Smooth muscle cell (in vitro differentiated cells): Measurements from ENCODE around the gene PRM1. TPM values are rescaled to one million over a fixed set of nuclear protein-coding genes. Genes with fewer than 3 reads are reported as not detected.

Source experiments
- DNase-seq: peaks from one replicate; lab custom pipeline; 2025; ENCODE audit not compliant: unreplicated experiment; lab: John Stamatoyannopoulos, UW
- H2AFZ ChIP-seq: fragments of 200-600 bp; sonication (generic); 2 replicates; pipeline ENCODE4 v1.6.0; 2016; ENCODE audit warnings: antibody characterized with exemption, low read depth, mild to moderate bottlenecking
- H3F3A ChIP-seq: fragments of 200-600 bp; sonication (generic); 2 replicates; pipeline ENCODE4 v1.6.0; 2017; ENCODE audit warnings: antibody characterized with exemption, low read depth
- H3K27ac ChIP-seq: fragments of 200-600 bp; sonication (generic); 2 replicates; pipeline ENCODE4 v1.5.1; 2016; ENCODE audit warnings: low read depth, mild to moderate bottlenecking
- H3K27me3 ChIP-seq: fragments of 200-600 bp; sonication (generic); 2 replicates; pipeline ENCODE4 v1.6.1; 2016; ENCODE audit warnings: low read depth, mild to moderate bottlenecking
- H3K36me3 ChIP-seq: fragments of 200-600 bp; sonication (generic); 2 replicates; pipeline ENCODE4 v1.5.1; 2016; ENCODE audit warnings: low read depth
- H3K4me1 ChIP-seq: fragments of 200-600 bp; sonication (generic); 2 replicates; pipeline ENCODE4 v1.5.1; 2016; ENCODE audit warnings: low read depth
- H3K4me2 ChIP-seq: fragments of 200-600 bp; sonication (generic); 2 replicates; pipeline ENCODE4 v1.6.0; 2016; ENCODE audit warnings: mild to moderate bottlenecking
- H3K4me3 ChIP-seq: fragments of 200-600 bp; sonication (generic); 2 replicates; pipeline ENCODE4 v1.5.1; 2016; ENCODE audit warnings: mild to moderate bottlenecking
- H3K79me2 ChIP-seq: fragments of 200-600 bp; sonication (generic); 2 replicates; pipeline ENCODE4 v1.6.0; 2016; ENCODE audit warnings: low read depth, mild to moderate bottlenecking
- H3K9ac ChIP-seq: fragments of 200-600 bp; sonication (generic); 2 replicates; pipeline ENCODE4 v1.6.0; 2016; ENCODE audit warnings: low read depth
- H3K9me3 ChIP-seq: fragments of 200-600 bp; sonication (generic); replicated peaks from 2 replicates; pipeline ENCODE4 v1.5.1; 2016; ENCODE audit warnings: low read depth
- H4K20me1 ChIP-seq: fragments of 200-600 bp; sonication (generic); 2 replicates; pipeline ENCODE4 v1.6.0; 2016; ENCODE audit warnings: low read depth
- CTCF ChIP-seq: fragments of 200-600 bp; sonication (generic); IDR thresholded peaks from 2 replicates; pipeline ENCODE4 v1.5.1; 2017; ENCODE audit warnings: borderline replicate concordance, mild to moderate bottlenecking, antibody characterized with exemption; ENCODE audit not compliant: insufficient read depth, poor library complexity, severe bottlenecking
- WGBS: methylation state at CpG from one replicate; pipeline ENCODE4 v1.1.7; 2016; ENCODE audit warnings: low lambda C conversion rate; 5-methylcytosine and 5-hydroxymethylcytosine counted together
- polyA plus RNA-seq: library from polyadenylated mRNA; unstranded; fragments of >200 nt; fragmentation: Nextera tagmentation; extraction: Ambion mirVana; gene quantifications from 2 replicates; pipeline ENCODE4 v1.2.1, GENCODE V29; 2016
- total RNA-seq: library from RNA; depleted of rRNA; stranded (reverse); fragments of >200 nt; gene quantifications from 2 replicates; pipeline ENCODE4 v1.2.3, GENCODE V29; 2014

PRM1 gene
- total and polyA plus RNA-seq, 2 experiments from 2014 or later = not detected

- H3K27me3 ChIP-seq = no peaks in the 10 kb centered on the region
- no peak for DNase-seq
- no peak for TF ChIP-seq CTCF
- H3K79me2 ChIP-seq = no peaks in the 10 kb centered on the region
- H2AFZ ChIP-seq = no peak overlapping the region
- no peak overlapping the region for H3K27ac ChIP-seq
- no peak overlapping the region for H3K4me2 ChIP-seq
- no peak overlapping the region for H3K9ac ChIP-seq
- H3K9me3 ChIP-seq = no peaks in the 10 kb centered on the region
- H3K4me1 ChIP-seq = no peaks in the 10 kb centered on the region
- WGBS = 87% methylated on average over 10 of the region's 10 CpGs
- no peaks in the 10 kb centered on the region for H3K36me3 ChIP-seq
- H3F3A ChIP-seq = no peaks in the 10 kb centered on the region
- no peak overlapping the region for H3K4me3 ChIP-seq
- no peaks in the 10 kb centered on the region for H4K20me1 ChIP-seq
These were observed 44.5 kb downstream of the PRM1 start for GRCh38 chr16:11236461-11237254.

- Histone ChIP-seq H3K4me1 (no peaks in the 10 kb centered on the region), H3K36me3 (no peaks in the 10 kb centered on the region), H3K4me3 (no peak overlapping the region), H3K27ac (no peak overlapping the region), H3K9me3 (no peaks in the 10 kb centered on the region), H4K20me1 (no peaks in the 10 kb centered on the region), H3K4me2 (no peak overlapping the region), H3K9ac (no peak overlapping the region), H2AFZ (no peak overlapping the region), H3K79me2 (no peaks in the 10 kb centered on the region), H3F3A (no peaks in the 10 kb centered on the region), H3K27me3 (no peaks in the 10 kb centered on the region)
- TF ChIP-seq CTCF = no peak
- WGBS = 96% methylated on average over 5 of the region's 5 CpGs
- DNase-seq = no peak
These were observed 45.5 kb downstream of the PRM1 start for GRCh38 chr16:11235703-11235991.

- Histone ChIP-seq H3K4me1 (no peaks in the 10 kb centered on the region), H3K79me2 (no peaks in the 10 kb centered on the region), H3K4me2 (no peak overlapping the region), H2AFZ (no peak overlapping the region), H3F3A (no peaks in the 10 kb centered on the region), H3K9ac (no peak overlapping the region), H3K36me3 (no peaks in the 10 kb centered on the region), H3K27ac (no peak overlapping the region), H3K27me3 (no peaks in the 10 kb centered on the region), H4K20me1 (no peaks in the 10 kb centered on the region), H3K4me3 (no peak overlapping the region), H3K9me3 (no peaks in the 10 kb centered on the region)
- 83% methylated on average over 13 of the region's 13 CpGs for WGBS
- no peak for TF ChIP-seq CTCF
- DNase-seq = no peak
These were observed 46.0 kb downstream of the PRM1 start for GRCh38 chr16:11234884-11235702.
